Vagina (tissue), 2 donors: Measurements from ENCODE around the gene ADGRD2.

Experiments
- POLR2A ChIP-seq, 2 donors: fragments of 450-650 bp; IDR thresholded peaks; one replicate each; pipeline ENCODE4 v1.6.1; 2017; ENCODE audit warnings: antibody characterized with exemption in 2 of 2, mild to moderate bottlenecking in 2 of 2, moderate library complexity in 2 of 2
- TF ChIP-seq, protein P1 (sequence below), 3 experiments: fragments of 450-650 bp in 2 of 3; fragments of 200-600 bp in 1 of 3; sonication (generic) in 1 of 3; IDR thresholded peaks; one replicate each; pipeline ENCODE4 v1.5.1; 2017 to 2019; ENCODE audit warnings: antibody characterized with exemption in 3 of 3, mild to moderate bottlenecking in 2 of 3, moderate library complexity in 2 of 3

DNA sequence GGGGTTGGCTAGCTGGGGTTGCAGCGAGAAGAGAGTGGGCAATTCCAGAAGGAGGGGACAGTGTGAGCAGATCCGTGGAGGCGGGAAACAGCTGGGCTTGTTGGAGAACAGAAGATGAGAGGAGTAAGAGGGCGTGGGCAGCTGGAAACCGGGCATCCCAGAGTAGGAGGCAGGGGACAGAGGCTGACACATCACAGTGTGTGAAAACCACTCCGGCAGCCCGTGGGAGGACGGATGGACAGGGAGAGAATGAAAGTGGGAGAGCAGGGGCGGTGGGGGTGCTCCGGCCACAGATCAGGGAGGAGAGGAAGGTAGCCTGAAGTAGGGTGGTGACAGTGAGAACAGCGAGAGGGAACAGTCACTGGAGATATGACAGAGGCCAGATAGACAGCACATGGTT is 26.7 kb upstream of the ADGRD2 start:
- TF ChIP-seq, protein P1, sequence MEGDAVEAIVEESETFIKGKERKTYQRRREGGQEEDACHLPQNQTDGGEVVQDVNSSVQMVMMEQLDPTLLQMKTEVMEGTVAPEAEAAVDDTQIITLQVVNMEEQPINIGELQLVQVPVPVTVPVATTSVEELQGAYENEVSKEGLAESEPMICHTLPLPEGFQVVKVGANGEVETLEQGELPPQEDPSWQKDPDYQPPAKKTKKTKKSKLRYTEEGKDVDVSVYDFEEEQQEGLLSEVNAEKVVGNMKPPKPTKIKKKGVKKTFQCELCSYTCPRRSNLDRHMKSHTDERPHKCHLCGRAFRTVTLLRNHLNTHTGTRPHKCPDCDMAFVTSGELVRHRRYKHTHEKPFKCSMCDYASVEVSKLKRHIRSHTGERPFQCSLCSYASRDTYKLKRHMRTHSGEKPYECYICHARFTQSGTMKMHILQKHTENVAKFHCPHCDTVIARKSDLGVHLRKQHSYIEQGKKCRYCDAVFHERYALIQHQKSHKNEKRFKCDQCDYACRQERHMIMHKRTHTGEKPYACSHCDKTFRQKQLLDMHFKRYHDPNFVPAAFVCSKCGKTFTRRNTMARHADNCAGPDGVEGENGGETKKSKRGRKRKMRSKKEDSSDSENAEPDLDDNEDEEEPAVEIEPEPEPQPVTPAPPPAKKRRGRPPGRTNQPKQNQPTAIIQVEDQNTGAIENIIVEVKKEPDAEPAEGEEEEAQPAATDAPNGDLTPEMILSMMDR (IDR thresholded peaks at IDR 0.05): no peak
- no peak for TF ChIP-seq POLR2A (IDR thresholded peaks at IDR 0.05)
